ENCODE data around the gene KRT3.

KRT3 gene

DNA sequence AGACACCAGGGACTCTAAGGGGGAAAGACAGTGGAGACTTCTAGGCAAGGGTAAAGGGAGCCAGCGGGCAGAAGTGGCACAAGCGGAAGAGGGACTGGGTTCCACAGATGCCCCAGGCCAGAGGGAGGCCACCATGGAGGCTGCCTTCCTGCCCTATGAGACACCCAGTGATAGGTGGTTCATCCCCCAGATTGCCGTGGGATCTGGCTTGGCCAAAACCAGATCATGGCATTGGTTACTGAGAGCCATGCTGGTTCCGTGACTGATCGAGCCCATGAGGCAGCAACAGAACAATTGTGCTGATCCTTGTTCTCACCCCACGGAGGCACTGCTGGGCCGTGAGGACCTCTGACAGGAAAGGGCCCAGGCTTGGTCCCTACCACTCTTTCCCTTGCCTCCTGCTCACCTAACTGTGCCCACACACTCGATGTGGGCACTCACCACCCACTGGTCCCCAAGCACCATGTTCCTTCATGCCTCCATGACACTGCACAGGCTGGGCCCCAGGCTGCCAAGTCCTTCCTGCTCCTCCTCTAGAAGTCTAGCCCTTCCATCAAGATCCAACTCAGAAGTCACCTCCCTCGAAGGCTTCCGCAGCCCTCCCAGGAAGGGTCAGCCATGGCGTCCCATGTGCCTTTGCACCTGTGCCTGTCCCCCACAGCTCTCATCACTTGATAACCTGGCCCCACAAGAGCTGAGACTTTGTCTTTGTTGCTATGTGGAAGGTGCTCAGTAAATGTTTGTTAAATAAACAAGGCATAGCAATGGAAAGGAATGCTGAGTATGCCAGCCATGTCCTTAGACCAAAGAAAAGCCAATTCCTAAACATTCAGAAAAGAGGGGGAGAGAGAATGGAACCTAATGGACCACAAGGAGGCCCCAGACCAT is 30.9 kb upstream of the KRT3 start:
- no peak for DNase-seq

DNA sequence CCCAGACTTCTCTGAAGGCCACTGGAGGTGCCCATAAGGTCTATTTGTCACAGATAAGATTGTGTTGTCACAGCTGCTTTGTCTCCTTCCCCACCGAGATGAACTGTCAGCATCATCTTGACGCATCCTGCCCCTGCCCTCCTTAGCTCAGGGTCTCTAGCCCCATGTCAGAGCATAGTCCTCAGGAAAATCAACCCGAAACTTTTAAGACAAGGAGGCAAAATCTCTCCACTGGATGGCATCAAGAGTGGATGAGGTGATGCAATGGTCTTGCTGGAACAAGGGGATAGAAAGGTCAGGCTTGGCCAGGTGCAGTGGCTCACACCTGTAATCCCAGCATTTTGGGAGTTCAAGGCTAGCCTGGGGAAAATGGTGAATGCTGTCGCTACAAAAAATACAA is 30.0 kb upstream of the KRT3 start:
- DNase-seq = no peak

DNA sequence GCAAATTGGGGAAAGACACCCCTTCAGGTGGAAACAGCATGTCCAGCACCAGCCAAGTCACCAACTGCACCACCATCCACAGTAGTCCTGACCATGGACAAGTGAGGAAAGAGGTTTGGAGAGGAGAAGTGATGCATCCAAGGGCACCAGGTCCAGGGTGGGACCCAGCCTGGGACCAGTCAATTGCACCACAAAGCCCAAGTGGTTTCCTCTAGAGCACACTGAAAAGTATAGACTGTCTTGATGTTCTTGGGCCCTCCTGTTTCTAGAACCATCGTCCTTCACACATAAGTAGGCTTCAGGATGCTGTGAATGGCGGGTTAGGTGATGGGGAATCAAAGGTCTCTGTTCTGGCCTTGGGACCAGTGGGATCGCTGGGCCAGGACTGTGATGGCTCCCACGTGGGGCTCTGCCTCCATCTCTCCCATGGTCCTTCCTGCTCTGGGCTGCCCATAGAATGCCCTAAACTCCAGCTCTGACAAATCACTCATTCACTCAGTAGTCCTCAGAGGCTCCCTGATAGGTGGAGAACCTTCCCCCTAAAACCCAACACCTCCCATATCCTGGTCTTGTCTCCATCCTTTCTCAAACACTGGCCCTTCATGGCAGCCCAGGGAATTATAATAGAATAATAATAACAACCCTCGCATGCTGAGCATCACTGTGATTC is 29.0 kb upstream of the KRT3 start:
- DNase-seq = no peak

DNA sequence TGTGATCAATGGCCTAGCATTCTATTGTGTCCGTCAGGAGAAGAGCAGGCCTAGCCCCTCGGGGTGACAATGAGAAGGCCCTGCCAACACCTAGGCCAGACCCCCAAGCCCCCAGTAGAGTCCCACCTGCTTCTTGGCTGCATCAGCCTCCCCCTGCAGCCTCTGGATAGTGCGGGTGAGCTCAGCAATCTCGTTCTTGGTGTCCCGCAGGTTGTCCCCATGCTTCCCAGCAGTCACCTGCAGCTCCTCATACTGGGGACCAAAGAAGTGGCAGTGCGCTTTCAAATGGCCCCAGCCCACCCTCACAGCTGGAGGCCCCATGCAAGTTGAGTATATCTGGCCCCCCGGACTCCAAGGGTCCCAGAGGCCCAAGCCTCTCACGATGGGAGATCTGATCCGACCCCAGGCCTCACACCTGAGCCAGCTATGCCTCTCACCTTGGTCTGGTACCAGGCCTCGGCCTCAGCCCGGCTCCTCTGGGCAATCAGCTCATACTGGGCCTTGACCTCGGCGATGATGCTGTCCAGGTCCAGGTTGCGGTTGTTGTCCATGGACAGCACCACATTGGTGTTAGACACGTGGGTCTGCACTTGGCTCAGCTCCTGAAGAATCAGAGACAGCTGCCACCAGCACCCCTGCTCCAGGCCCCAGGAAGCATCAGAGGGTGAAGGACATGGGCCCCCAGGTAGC is 28.0 kb upstream of the KRT3 start:
- no peak for DNase-seq

- DNase-seq = no peak
Measured at GRCh38 chr12:52822771-52823510, 27.0 kb upstream of the KRT3 start.

- DNase-seq = no peak
Measured at GRCh38 chr12:52821826-52822660, 26.1 kb upstream of the KRT3 start.

DNA sequence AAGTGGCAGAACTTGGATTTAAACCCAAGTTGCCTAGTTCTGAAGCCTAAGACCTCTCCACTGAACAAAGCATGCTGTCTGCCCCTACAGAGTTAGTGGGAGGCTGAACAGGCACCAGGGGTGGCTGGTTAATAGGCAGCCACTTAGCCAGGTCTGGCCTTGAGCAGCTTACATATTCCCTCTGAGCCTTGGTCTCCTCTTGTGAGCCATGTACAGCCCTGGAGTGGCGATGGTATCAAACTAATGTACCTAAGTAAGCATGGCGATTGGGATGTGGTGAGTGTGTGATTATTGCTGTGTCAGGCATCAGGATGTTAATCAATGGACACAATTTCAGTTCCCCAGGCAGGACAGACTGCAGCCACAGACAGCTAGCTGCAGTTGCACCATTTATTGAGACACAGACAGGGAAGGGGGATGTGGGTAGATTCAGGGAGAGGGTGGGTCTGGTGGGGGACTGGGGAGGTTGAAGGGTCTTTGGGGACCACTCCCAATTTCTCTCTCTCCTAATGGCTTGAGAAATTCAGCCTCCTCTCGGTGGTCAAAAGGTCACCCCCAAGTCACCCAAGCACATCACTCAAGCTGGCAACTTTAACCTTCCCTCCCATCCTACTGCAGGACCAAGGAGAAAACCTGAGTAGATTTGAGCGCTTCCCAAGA is 25.3 kb upstream of the KRT3 start:
- no peak for DNase-seq

GRCh38 chr12:52820521-52820920 is 24.6 kb upstream of the KRT3 start:
- no peak for DNase-seq

DNA sequence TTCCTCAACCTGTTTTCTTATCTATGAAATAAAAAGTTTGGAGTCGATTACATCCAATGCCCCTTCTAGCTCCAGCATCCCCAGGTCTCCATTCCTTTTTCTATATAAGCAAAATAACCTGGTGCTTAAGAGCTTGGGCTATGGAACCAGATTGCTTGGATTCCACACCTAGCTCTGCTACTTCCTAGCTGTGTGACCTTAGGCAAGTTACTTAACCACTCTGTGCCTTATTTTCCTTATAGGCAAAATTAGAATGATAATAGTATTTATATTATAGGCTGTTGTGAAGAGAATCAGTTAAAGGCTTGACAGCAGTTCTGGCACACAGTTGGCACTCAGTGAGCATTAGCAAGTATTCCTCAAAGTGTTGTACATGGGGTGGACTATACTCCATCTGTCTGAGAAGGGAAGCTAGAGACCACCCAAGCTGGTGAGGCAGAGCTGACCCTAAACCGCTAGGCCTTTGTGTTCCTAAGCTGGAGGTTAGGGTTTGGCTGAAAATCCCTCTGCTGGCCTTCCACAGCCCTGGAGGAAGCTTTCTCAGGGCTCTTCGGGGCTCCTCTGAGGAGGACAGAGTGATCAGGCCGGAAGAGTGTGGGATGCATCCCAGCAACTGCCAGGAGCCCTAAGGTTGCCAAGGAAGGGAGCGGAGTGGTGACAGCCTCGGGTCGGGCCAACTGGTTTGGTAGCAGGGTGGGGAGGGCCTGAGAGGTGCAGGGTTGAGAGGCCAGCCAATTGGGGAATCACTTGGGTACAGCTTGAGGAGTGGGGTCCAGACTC is 24.0 kb upstream of the KRT3 start:
- no peak for DNase-seq

GRCh38 chr12:52818887-52819420 is 23.0 kb upstream of the KRT3 start:
- no peak for DNase-seq

- no peak for DNase-seq
Measured at GRCh38 chr12:52818388-52818787, 22.5 kb upstream of the KRT3 start.

DNA sequence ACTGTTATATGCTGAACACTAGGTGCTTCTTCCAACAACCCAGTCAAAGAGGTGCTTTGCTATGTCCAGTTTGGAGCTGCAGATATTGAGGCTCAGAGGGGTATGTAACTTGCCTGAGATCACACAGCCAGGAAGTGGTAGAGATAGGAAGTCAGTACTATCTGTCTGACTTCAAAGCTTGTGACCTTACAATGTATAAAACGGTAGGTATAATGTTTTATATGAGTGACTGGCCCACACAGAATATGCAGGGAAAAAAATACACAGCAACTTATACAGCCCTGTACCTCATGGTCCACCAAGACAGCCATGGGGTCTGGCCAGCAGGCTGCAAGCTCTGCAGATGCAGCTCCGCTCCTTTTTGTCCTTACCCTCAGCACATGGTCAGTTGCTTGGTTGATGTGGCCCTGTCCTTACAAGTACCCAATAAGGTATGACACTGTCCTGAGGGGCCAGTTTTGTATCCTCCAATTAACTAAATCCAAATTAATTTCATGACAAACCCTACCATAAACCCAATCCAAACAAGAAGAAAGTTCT is 21.9 kb upstream of the KRT3 start:
- DNase-seq = no peak

DNA sequence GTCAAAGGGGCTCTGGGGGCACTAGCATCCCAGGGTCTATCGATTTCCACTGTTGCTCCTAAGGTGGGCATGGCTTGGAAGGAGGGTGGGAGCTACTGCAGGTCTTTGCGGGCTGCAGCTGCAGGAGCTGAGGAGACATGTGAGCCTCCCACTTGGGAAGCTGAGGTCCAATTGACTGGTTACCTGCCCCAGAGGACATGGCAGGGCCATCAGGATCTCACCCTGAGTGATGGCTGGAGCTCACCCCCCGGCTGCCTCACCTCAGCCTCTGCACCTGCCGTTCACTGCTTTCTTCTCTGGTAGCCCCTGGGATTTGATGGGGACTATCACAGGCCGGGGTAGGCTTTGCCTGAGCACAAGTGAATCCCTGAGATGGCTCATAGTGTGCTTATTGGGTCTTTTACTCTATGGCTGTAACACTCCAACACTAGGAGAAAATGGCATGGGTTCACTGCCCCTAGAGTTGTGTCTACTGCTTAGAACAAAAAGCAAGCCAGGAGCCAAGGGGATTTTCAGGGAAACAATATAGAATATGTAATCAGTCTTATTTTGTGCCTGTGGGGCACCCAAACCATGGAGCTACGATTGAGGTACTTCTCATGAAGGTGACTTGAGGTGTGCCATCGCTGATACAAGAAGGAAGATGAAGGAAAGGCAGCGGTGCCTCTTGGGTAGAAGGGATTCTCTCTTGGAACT is 21.2 kb upstream of the KRT3 start:
- DNase-seq = no peak

DNA sequence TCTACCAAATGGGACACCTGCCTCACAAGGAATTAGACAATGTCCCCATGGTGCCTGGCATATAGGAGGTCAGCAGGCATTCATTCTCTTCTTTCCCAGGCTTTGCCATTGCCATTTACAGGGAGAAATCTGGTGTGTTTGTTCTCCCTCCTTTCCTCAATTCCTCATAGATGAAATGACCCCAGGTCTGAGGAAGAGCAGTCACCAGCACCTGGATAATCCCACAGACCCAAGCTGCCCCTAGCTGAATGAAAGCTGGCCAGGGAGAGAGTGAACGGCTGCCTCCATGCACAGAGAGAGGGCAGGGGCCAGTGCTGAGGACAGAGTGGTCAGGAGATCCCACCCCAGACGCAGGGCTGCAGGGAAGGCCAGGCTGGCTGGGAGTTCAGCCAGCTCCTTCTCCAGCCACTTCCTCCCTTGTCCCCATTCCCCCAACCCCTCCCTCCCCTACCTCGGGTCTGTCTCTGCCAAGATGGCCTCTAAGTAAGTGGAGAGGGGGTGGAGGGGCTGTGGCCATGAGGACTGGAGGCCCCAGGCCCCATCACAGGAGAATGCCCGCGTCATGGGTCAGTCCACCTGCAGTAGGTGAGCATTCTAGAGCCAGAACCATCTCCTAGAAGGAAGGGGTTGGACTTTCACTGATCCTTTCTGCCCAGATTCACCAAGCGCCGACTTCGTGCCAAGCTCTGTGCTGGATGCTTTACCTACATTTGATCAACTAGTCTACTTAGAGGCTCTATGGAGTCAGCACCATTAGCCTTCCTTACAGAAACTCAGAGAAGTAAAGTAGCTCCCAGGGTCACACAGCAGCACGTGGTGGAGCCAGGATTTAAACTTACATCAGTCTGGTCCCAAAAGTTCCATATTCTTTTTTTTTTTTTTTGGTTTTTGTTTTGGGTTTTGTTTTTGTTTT is 20.0 kb upstream of the KRT3 start:
- DNase-seq = no peak

DNA sequence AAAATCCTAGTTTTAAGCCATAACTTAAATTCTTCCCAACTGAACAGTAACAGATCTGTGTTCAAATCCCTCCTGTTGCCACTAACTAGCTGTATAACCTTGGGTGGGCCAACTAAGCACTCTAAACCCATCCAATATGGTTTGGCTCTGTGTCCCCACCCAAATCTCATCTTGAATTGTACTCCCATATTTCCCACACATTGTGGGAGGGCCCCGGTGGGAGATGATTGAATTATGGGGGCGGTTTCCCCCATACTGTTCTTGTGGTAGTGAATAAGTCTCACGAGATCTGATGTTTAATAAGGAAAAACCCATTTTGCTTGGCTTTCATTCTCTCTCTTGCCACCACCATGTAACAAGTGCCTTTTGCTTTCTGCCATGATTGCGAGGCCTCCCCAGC is 19.2 kb upstream of the KRT3 start:
- no peak for DNase-seq

- no peak for DNase-seq
Measured at GRCh38 chr12:52814710-52815155, 18.8 kb upstream of the KRT3 start.

DNA sequence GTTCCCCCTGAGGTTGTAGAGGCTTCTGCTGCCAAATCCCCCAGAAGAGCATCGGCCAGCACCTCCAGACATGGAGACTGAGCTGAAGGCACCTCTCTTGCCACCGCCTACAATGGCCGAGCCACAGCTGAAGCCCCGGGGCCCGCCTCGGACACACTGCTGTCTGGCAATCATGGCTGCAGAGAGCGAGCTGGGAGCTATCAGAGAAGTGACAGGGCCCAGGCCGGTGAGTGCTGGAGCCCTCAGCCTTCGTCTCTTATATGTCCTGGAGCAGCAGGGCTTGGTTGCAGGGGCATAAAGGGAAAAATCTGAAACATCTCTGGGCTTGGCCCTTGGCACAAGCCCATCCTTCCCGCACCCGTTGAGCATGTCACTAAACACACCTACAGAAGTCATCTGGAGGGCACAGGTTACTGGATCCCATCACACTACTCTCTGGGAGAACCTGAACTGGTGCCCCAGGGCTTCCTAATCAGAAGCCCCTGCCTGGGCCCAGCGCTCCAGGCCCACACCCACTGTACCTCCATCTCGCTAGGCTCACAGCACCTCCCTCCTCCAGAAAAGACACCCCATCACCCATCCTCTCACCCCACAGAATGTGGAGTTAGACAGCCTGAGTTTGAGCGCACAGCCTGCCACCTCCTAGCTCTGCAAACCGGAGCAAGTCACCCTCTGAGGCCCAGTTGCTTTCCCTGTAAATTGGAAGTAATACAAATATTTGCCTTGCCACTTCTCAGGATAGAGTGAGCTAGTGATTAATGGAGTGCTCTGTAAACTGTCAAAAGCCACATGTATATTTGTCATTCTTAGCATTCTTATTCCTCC is 18.2 kb upstream of the KRT3 start, which contains the start of gene KRT4:
Gene KRT4 (minus strand): TSS at position 232 of the 825 bp plus-strand sequence. CDS start 58 bp downstream, at position 174.
- DNase-seq = no peak

All from activated CD4-positive, alpha-beta T cell treated with anti-CD3 and anti-CD28 coated beads, Interleukin-2, amount 50 U/mL, for 1 hour (primary cell).